SK-N-SH treated with all-trans-retinoic acid at 6 μM for 48 hours (cell line): ENCODE measurements around the gene LRRC8C.

Experiments
- PATZ1 ChIP-seq: fragments of 250-450 bp; sonication (Bioruptor Pico); IDR thresholded peaks from 2 replicates; pipeline ENCODE4 v1.8.0; 2020; ENCODE audit warnings: mild to moderate bottlenecking, moderate library complexity, borderline replicate concordance
- TSHZ2 ChIP-seq: fragments of 250-450 bp; sonication (Bioruptor Pico); IDR thresholded peaks from 2 replicates; pipeline ENCODE4 v1.5.0; 2020; ENCODE audit warnings: mild to moderate bottlenecking, moderate library complexity

- no peak for TF ChIP-seq TSHZ2 (CRISPR knock-in tag)
- no peak for TF ChIP-seq PATZ1 (CRISPR knock-in tag)
Observed at GRCh38 chr1:89760496-89760895, 127.6 kb downstream of the LRRC8C start.
